DMS53 treated with DMSO at 0.1 percent for 48 hours (cell line): ENCODE data around the gene RAB1A.

ENCODE experiments used
- DNase-seq: peaks from one replicate; lab custom pipeline; 2025; ENCODE audit not compliant: unreplicated experiment; lab: John Stamatoyannopoulos, UW

The RAB1A gene

DNA sequence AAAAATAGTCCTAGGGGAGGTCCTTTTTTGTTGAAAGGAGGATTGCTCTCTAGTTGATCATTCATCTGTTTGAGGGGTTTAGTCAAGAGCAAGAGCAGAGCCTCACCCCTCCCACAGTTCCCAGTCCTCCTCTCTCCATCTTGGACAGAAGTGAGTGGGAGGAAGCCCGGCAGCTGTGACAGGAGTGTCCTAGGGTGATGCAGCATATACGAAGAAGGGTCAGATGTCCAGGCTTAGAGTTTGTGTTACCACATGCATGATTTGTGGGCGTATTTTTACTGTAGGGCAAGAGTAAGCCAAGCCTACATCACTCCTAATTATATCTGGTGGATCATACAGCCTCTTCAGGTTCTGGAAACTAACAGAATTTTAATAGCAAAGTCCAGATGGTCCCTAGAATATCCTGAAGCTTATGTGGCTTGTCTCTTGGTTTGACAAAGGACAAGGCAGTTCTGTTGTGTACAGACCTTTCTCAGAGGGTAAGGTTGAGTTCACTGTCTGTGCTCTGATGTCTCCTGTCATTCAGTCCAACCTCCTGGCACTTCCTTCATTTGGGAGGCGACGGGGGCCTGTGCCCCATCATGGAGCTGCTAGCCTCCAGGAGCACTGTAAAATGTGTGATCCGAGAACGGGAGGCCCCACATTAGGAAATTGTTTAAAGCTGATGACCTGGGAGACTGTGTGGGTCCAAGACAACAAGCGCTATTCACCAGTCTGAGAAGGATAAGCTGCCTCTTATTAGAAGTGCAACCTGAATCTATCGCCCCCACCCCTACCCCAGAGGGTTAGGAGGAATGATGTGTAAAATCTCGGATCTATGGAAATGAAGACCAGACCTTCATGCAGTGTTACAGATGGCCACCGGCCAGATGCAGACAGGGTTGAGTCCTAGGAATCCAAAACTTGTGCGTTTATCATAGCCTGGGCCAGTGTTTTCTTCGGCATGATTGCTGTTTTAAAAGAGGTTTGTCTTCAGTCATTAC lies 66.8 kb downstream of the RAB1A start:
- DNase-seq = no peak

DNA sequence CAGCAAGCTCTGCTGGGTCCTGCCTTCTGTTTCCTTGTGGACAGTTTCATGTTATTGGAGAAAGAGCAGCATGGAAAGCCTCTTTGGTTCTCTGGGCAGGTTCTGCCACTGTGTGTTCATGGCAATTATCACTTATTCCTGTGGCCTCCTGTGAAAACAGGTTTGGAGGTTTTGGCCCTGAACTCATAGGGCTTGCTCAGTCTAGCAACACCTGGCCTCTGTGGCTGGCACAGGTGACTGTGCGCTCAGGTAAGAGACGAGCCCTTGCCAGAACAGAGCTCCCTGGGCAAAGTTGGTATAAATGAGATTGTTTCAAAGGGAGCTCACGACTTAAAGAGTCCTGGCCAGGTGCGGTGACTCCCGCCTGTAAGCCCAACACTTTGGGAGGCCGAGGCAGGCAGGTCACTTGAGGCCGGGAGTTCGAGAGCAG lies 68.0 kb downstream of the RAB1A start:
- DNase-seq = no peak

DNA sequence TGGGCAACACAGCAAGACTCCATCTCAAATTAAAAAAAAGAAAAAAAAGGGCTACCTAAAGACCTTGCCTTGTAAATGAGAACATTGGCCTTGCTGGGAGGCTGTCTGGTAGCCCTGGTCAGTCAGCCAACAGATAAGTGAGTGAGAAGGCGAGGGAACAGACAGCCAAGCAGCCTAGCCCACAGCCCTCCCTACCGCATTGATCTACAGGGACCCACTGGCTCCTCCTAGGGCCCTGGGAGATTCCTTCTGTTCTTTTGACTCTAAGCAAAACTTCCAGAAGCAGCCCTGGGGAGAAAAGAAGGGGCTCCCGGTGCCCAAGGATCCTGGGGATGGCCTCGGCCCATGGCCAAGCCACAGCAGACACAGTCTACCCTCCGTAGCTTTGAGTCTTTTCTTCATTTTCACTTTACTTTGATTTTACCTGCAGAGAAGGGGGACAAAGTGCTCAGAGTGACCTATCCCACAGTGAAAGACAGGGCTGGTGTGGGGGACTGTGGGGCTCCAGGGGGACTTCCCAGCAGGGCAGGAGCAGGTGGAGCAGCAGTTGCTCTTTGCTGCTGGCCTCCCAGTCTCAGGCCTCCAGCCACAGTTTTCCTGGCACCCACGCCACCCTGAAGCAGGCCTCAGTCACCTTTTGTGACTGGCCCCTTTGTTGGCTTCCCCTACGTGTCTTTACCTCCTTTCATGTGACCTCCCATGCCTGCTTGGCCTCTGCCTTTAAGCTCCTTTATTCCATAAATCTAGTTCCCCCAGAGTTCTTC lies 68.6 kb downstream of the RAB1A start:
- DNase-seq = no peak

DNA sequence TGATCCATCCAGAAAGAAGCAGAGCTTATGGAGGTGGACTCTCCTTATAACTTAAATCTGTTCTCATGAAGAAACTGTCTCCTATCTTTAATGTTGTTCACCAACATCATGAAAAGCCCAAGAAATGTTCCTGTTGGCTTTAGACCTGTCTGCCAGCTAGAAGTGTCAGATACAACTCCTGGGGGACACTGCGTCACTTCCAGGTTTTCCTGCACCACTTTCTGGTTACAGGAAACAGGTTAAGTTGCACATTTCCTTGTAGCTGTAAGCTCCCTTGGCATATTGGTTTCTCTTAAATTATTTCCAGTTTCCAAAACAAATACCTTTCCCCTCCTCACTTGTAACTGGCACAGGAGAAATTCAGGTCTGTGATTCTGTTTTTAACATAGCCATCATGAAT lies 70.8 kb downstream of the RAB1A start:
- DNase-seq = no peak

DNA sequence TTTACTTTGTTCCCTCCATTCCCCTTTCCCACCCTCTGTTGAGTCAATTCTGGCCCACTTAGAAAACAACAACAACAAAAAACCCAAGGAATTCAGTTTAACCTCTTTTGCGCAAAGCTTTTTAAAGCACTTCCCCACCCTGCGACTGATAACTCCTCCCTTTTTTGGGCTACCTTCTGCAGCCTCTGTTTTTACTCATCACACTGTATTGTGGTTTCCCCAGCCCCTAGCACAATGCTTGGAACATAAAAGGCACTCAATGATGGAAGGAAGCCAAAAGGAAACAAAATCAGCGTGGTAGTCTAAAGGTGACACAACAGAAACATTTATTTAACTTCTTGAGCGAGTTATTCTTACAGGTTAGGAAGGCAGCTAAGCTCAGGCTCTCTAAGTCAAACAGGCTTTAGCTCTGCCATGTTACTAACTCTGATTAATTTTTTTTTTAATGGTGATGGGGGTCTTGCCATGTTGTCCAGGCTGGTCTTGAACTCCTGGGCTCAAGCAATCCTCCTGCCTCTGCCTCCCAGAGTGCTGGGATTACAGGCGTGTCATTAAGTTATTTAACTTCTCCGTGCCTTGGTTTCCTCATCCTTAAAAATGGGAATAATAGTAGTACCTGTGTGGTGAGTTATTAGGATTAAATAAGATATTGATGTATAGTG lies 72.4 kb downstream of the RAB1A start:
- peak; percentile 20 for DNase-seq

DNA sequence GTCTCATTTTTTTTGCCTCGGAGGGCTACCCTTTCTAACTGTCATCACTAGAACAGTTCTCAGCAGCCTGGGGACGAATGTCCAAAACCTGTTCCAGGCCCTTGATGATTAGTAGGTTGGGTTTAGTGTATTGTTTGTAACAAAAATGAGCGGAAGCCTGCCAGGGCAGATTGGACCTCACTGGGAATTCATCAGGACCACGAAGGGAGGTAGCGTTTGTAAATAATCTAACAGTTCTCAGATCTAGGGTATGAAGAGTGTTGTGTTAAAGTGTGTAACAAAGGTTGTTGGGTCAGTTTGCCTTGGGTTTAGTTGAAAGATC lies 72.9 kb downstream of the RAB1A start:
- DNase-seq = no peak

DNA sequence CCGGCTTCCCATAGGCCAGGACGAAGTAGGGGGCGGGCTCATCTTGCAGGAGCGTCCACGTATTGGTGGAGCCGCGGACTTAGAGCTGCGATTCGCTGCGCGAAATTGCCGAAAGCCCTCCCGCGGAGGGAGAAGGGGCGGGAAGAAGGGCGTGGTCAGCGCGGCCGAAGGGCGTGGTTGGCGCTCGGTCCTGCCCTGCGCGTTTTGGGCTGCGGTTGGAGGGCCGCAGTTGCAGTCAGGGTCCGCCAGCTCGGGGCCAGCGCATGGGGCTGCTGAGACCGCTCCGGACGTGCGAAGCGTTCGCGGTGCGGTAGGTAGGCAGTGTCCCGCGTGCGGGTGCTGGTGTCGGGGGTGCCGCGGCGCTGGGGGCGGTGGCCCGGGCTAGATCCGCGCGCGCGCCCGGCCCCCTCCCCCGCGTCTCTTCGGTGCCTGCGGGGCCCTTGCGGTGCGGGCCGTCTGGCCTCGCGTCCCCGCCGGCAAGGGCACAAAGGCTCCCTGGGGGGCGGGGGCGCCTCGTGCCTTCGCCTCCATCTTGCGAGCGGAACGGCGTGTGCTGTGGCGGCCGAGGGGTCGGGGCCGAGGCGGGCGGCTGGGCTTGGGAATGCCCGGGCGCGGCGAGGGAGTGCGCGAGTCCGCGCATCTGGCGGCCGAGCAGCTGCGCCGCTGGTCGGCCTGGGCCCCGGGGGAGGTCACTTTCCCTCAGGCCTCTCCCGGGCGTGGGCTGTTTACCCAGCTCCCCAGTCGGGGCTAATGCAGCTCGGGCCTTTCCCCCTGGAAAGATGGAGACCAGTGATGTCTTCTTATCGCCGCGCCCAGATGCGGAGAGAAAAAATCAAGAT lies 73.5 kb downstream of the RAB1A start, which contains the start of gene CEP68:
Gene CEP68, plus strand, starts transcription at position 202 of the 839 bp plus-strand sequence. CDS start 13,029 bp downstream, outside the sequence.
- peak; percentile 95 for DNase-seq

DNA sequence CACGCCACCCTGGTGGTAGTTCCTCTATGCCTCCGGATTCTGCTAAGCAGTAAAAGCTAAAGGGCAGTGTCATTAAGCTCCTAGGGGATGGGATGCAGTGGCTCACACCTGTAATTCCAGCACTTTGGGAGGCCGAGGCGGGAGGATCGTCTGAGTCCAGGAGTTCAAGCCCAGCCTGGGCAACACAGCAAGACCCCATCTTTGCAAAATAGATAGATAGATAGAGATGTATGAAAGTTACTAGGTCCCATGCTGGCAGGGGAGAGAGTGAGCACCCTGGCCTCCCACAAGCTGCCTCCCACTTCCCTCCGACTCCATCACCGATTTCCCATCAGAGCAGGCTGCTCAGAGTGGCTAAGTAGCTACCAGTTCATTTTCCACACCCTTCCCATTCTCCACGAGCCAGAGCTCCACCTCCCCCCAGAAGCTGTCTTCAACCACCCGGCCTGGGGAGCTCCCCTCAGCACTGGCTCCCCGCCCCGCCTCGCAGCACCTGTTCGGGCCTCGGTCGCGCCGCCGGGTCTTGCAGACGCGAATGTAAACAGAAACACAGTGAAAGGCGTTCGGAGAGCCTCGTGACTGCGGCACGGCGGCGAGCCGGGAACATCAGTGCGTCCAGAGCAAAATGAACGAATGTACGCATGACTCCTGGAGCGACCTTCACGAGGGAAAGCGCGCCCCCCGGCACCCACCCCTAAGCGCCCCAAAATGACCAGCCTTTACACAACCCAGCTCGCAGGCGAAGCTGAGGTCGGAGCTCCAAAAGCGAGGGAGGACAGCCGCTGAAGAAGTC lies 74.3 kb downstream of the RAB1A start:
- peak; percentile 81 for DNase-seq

DNA sequence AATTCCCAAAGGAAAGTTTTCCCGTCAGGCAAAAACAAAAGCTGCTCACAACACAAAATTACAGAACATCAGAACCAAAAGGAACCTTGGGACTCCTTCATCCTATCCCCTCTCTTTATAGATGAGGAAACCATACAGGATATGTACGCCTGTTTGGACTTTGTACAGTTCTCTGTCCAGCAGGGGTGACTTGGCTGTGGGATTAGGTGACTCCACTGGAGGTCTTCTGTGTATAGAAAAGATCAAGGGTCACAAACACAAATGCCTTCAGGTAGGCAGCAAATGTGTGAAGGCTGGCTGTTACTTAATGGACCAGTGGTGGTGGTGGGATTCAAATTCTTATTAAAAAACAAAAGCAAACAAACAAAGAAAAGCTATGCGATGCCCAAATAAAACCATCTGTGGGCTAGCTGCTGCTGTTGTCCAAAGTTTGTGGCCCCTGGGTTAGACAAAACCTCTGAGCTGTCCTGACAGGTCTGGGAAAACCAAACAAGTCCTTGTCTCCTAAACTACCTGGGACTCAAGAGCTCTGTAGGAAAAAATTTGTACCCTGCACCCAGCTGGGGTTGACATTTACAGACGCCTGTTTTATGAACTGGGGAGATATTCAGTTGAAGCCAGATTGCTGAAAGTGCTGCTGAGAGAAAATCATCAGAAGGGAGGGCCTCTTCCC lies 75.0 kb downstream of the RAB1A start:
- DNase-seq = no peak

DNA sequence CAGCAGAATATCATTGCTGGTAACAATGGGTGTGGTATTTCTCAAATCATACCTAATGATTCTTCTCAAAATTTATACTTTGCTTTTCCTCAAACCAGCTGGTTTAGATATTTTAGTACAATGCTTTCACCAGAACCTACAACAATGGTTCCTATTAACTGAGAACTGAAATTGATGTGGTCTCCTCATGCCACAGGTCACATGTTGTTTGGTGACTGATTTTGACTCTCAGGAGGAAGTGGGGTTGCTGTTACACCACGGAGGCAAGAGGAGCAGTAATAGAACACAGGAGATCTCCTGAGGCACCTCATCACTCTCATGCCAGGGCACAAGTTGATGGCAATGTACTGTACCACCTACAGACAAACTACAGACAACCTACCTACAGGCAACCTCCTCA lies 76.7 kb downstream of the RAB1A start:
- no peak for DNase-seq

DNA sequence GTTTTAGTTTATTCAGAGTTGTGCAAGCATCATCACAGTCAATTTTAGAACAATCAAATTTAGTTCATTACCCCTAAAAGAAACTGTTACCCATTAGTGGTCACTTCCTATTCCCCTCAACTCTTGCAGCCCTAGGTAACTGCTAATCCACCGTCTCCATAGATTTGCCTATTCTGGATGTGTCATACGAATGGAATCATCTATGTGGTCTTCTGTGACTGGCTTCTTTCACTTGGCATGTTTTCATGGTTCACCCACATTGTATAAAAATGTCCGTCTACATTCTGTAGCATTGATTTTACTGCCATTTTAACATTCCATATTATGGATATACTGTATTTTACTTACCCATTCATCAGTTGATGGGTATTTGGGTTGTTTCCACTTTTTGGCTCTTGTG lies 79.0 kb downstream of the RAB1A start:
- DNase-seq = no peak

DNA sequence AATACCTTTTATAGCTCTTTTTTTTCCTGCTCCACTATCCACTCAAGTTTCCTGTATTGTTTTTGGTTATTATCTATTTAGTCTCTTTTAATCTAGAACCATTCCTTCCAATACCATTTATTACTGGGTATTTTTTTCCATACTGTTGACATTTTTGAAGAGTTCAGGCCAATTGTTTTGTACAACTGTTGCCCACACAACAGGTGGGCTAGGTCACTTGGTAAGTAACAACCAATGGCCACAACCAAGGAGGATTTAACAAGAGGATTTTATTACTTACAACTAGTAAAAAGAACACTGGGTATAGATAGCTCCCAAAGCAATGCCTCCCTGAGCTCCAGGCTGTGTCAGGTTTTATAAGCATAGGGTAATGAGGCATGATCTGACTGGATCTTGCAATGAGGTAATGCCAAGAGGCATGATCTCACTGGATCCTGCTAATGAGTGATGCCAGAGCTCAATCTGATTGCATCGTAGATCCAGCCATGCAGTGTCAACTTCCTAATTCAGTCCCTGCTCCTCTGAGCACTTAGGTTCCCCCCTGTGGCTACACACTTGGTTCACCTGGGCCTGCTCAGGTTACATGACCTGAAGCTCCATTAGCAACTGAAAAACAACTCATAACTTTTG lies 80.8 kb downstream of the RAB1A start:
- DNase-seq = no peak

DNA sequence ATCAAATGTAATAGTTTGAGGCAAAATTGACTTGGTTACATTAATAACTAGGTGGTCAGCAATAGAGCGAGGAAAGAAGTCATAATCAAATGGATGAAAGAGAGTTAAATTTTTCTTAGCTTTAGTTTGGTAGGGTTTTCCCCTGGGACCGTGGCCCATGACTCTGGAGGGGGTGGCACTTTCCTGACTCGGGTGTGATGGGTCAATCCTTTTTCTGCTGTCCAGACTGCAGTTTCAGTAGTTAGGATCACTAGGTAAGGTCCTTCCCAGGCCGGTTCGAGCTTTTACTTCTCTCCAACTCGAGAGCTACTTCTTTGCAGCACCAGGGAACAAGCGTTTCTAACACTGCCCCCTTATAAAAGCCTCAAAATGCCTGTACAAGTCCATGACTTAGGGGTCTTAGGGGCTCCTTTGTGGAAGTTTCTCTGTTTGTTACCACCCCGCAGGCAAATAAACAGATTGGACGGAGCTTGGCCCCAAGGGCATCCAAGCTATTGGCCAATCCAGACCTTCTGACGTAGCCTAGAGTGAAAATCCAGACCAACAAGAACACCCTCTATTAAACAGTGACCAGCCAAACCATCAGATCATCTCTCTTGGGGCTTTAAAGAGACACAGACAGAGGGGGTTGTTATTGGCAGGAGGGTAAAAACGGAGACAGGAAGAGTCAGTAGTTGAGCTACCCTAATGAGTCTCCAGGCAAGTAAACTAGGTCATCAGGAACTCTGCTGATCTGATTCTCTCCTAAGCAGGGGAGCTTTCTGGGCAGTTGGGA lies 83.1 kb downstream of the RAB1A start:
- no peak for DNase-seq

DNA sequence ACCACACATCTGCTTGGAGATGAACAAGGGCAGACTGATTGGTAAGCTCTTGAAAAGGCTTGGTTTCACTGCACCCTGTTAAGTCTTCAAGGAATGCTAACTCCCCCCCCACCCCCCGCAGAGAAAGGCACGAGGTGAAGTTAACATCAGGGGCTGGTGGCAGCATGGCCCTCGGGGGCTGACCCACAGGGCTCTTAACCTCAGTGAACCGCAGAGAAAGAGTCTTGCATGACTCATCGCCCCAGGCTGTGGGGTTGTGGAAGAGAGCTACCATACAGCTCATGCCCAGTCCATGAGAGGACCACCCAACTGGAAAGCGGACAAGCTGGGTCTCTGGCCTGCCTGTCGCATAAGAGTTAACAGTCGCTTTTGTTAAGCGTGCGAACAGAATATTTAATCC lies 84.3 kb downstream of the RAB1A start:
- no peak for DNase-seq

DNA sequence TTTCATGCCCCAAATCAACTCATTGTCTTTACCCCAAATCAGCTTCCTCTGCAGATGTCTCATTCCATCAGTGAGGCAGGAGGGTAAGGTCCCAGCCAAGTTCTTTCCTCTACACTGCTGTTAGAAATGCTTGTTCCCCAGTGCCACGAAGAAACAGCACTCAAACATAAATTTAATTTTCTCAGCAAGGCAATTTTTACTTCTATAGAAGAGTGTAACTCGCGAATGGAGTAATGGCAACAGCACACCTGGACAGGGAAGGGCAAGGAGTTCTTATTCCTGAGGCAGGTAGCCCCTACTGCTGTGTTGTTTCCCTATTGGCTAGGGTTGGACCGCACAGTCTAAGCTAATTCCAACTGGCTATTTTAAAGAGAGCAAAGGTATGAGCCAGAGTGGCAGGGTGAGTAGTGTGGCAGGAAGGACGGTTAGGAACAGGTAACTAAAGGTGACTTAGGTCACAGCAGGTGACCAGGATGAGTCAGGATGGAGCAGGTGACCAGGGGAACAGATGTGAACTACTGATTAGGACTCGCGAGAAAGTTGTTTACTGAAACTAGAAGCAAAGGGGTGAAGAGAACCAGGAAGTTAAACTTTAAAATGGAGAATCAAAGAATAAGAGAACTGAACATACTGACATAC lies 85.7 kb downstream of the RAB1A start:
- DNase-seq = no peak

DNA sequence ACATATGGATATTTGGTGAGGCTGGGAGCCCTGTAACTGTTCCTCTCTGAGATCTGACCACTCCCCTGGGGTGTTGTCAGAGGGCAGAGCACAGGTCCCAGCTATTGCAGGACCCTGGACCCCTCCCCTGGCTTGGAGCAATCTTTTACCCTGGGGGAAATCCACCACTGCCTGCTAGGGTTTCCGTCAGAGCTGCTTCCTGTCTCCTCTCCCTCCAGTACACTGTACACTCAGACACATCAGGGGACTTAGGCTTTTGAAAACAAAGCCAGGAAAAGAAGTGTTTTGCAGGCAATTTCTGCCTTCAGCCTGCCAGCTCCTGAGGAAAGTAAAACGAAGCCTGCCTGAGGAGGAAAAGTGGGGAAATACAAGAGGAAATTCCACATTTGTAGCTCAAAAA lies 86.9 kb downstream of the RAB1A start:
- no peak for DNase-seq

DNA sequence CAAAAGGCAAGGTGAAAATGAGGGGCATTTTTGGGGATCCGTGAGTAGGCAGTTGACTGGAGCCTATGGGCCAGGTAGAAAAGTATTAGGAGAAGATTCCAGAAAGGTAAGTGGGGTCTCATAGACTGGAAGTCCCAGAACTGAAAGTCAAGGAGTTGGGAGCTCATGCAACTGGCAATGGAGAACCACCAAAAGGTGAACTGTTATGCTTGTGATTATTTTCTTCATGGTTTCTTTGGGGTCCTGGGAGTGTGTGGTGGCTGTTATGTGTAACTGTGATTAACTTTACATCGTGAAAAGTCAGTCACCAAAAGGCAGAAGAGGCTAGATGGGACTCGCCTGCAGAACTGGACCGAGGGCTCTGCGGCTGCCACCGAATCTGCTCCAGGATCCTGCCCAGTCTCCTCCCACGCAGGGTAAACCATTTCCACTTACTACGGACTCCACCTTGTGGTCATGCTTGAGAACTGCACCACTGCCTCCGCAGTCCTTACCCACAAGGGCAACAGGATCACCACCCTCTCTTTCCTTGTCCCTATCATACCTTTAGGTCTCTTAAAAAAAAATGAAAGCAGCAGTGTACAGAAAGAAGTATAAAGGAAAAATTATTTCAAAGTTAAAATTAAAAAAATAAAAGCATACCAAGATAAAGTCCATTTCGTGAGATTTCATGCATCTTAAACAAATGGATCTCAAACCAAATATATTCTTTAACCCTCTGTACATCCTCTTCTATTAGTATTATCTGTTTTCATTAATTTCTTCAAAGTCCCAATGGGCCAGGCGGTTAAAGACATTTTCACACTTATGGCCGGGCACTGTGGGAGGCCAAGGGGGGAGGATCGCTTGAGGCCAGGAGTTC lies 89.3 kb downstream of the RAB1A start:
- DNase-seq = peak; percentile 81
